ENCODE results near the gene RGS10. TPM values are rescaled to one million over a fixed set of nuclear protein-coding genes. Genes with fewer than 3 reads are reported as not detected.
"Not testable (repeated sequence)": the region's sequence is repeated elsewhere in the genome, so short reads cannot be mapped to it uniquely, and the experiment has no call there.

RGS10 gene
- total RNA-seq, 1 experiment from 2014 or later: 46.0 TPM

DNA sequence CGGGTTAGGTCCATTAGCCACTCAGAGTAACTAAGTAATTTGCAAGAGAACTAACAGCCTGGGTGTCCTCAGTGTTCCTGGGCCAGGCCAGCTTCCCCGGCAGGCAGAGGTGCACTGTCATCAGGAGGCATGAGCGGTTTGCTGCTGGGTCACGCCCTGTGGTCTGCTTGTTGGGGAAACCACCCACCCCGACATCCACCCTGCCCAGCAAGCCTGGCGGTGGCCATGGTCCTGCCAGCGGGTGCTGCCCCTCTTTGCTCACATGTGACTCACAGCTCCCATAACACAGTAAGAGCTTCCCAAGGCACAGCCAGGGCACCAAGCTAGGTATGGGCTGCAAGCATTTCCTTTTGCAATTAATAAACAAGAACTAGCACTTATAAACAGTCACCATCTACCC, 75.9 kb downstream of the RGS10 start:
- Histone ChIP-seq H3K27me3 (ENCODE audit: insufficient read depth, low read depth) (no peaks in the 10 kb centered on the region), H3K9me3 (ENCODE audit: insufficient read depth, low read depth) (no peaks in the 10 kb centered on the region; the same call in 1 of the 2 replicates), H3K36me3 (ENCODE audit: low read depth) (no peaks in the 10 kb centered on the region), H2AFZ (no peak overlapping the region), H3K79me2 (ENCODE audit: low read depth) (no peaks in the 10 kb centered on the region), H3K27ac (no peak overlapping the region), H3F3A (ENCODE audit: insufficient read depth, low read depth) (peaks cover 12% of the 10 kb centered on the region), H3K9me2 (ENCODE audit: insufficient read depth) (no peaks in the 10 kb centered on the region), H3K4me2 (peak overlapping the region; percentile 9), H4K20me1 (ENCODE audit: insufficient read depth) (no peaks in the 10 kb centered on the region), H3K4me3 (no peak overlapping the region), H3K4me1 (replicated peaks; ENCODE audit: insufficient read depth) (peaks cover 35% of the 10 kb centered on the region)
- no TSS peak for BruUV-seq (replicated peaks)
- POLR2A ChIA-PET (ENCODE audit: unreplicated experiment): no interaction called here
- DNase-seq: peak; percentile 65 to 75
- CTCF ChIA-PET: interaction anchor here (0.9 kb wide), 1 partner anchor 22 kb away, joined by 3 read pairs; no protein-coding TSS in a partner anchor
- TF ChIP-seq EZH2 (IDR thresholded peaks at IDR 0.05; ENCODE audit: low read depth): no peak
- TF ChIP-seq, protein P1, sequence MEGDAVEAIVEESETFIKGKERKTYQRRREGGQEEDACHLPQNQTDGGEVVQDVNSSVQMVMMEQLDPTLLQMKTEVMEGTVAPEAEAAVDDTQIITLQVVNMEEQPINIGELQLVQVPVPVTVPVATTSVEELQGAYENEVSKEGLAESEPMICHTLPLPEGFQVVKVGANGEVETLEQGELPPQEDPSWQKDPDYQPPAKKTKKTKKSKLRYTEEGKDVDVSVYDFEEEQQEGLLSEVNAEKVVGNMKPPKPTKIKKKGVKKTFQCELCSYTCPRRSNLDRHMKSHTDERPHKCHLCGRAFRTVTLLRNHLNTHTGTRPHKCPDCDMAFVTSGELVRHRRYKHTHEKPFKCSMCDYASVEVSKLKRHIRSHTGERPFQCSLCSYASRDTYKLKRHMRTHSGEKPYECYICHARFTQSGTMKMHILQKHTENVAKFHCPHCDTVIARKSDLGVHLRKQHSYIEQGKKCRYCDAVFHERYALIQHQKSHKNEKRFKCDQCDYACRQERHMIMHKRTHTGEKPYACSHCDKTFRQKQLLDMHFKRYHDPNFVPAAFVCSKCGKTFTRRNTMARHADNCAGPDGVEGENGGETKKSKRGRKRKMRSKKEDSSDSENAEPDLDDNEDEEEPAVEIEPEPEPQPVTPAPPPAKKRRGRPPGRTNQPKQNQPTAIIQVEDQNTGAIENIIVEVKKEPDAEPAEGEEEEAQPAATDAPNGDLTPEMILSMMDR (conservative IDR thresholded peaks at IDR 0.05): no peak
- intact Hi-C loops (cut with micrococcal nuclease; ENCODE audit: unreplicated experiment): no loop called here

DNA sequence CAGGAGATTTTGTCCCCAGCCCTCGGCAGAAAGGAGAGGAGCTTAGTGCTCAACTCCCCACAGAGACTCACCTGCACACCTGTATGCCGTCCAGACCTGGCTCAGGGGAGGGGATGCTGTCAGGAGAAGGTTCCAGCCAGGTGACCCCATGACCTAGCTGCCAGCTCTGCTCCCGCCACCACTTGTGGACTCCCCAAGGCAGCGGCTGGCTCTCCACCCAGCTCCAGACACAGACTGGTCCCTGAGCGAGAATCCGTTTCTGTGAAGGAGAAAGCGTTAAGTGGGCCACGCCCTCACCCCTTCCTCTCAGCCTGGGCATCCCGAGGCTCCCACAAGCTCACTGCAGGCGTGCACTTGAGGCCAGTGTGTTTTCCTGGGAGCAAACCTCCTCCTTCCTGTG, 76.4 kb downstream of the RGS10 start:
- Histone ChIP-seq H3K27me3 (ENCODE audit: insufficient read depth, low read depth) (no peaks in the 10 kb centered on the region), H3F3A (ENCODE audit: insufficient read depth, low read depth) (peaks cover 14% of the 10 kb centered on the region), H3K27ac (no peak overlapping the region), H3K9me3 (ENCODE audit: insufficient read depth, low read depth) (no peaks in the 10 kb centered on the region; the same call in 1 of the 2 replicates), H3K4me3 (no peak overlapping the region), H2AFZ (no peak overlapping the region), H3K4me1 (replicated peaks; ENCODE audit: insufficient read depth) (peaks cover 39% of the 10 kb centered on the region), H3K36me3 (ENCODE audit: low read depth) (no peaks in the 10 kb centered on the region), H3K79me2 (ENCODE audit: low read depth) (no peaks in the 10 kb centered on the region), H3K9me2 (ENCODE audit: insufficient read depth) (no peaks in the 10 kb centered on the region), H3K4me2 (peak overlapping the region; percentile 9; the same call in 1 of the 2 replicates), H4K20me1 (ENCODE audit: insufficient read depth) (no peaks in the 10 kb centered on the region)
- no TSS peak for BruUV-seq (replicated peaks)
- CTCF ChIA-PET: interaction anchor here (0.9 kb wide), 1 partner anchor 21 kb away, joined by 3 read pairs; no protein-coding TSS in a partner anchor
- intact Hi-C loops (cut with micrococcal nuclease; ENCODE audit: unreplicated experiment): no loop called here
- TF ChIP-seq, protein P1 (conservative IDR thresholded peaks at IDR 0.05): no peak
- TF ChIP-seq EZH2 (IDR thresholded peaks at IDR 0.05; ENCODE audit: low read depth): no peak
- POLR2A ChIA-PET (ENCODE audit: unreplicated experiment): interaction anchor here (0.5 kb wide), 1 partner anchor 437 kb away, joined by 5 read pairs; no protein-coding TSS in a partner anchor
- DNase-seq: no peak

- POLR2A ChIA-PET (ENCODE audit: unreplicated experiment): no interaction called here
Observed at GRCh38 chr10:119465085-119465484, 77.4 kb downstream of the RGS10 start.

GRCh38 chr10:119463195-119463594, 79.3 kb downstream of the RGS10 start:
- BruUV-seq (replicated peaks); DNase-seq; H3K27ac ChIP-seq; H2AFZ ChIP-seq; H4K20me1 ChIP-seq (ENCODE audit: insufficient read depth); H3K4me2 ChIP-seq; CTCF ChIA-PET; H3K4me3 ChIP-seq; H3K9me2 ChIP-seq (ENCODE audit: insufficient read depth); H3K79me2 ChIP-seq (ENCODE audit: low read depth); H3K27me3 ChIP-seq (ENCODE audit: insufficient read depth, low read depth); POLR2A ChIA-PET (ENCODE audit: unreplicated experiment); H3K36me3 ChIP-seq (ENCODE audit: low read depth); H3K9me3 ChIP-seq (ENCODE audit: insufficient read depth, low read depth): not testable (repeated sequence)
- H3K4me1 ChIP-seq (replicated peaks; ENCODE audit: insufficient read depth): peaks cover 48% of the 10 kb centered on the region
- peaks cover 14% of the 10 kb centered on the region for H3F3A ChIP-seq (ENCODE audit: insufficient read depth, low read depth)
- intact Hi-C loops (cut with micrococcal nuclease; ENCODE audit: unreplicated experiment): loop anchor here (5.0 kb wide), 1 partner anchor 59 kb away; no protein-coding TSS in a partner anchor

More at GRCh38 chr10:119465085-119465484, 77.4 kb downstream of the RGS10 start:
- no peaks in the 10 kb centered on the region for H3K27me3 ChIP-seq (ENCODE audit: insufficient read depth, low read depth)
- no peak overlapping the region for H3K4me3 ChIP-seq
- H3K9me2 ChIP-seq (ENCODE audit: insufficient read depth): no peaks in the 10 kb centered on the region
- no TSS peak for BruUV-seq (replicated peaks)
- H3K36me3 ChIP-seq (ENCODE audit: low read depth): no peaks in the 10 kb centered on the region
- H3K79me2 ChIP-seq (ENCODE audit: low read depth): no peaks in the 10 kb centered on the region
- H3K27ac ChIP-seq: no peak overlapping the region
- intact Hi-C loops (cut with micrococcal nuclease; ENCODE audit: unreplicated experiment): no loop called here
- no peaks in the 10 kb centered on the region; the same call in 1 of the 2 replicates for H3K9me3 ChIP-seq (ENCODE audit: insufficient read depth, low read depth)
- H3K4me2 ChIP-seq: no peak overlapping the region
- CTCF ChIA-PET: no interaction called here
- H3F3A ChIP-seq (ENCODE audit: insufficient read depth, low read depth): peaks cover 14% of the 10 kb centered on the region
- DNase-seq: no peak
- H4K20me1 ChIP-seq (ENCODE audit: insufficient read depth): no peaks in the 10 kb centered on the region
- TF ChIP-seq, protein P1 (conservative IDR thresholded peaks at IDR 0.05): no peak
- TF ChIP-seq EZH2 (IDR thresholded peaks at IDR 0.05; ENCODE audit: low read depth): no peak
- peaks cover 48% of the 10 kb centered on the region for H3K4me1 ChIP-seq (replicated peaks; ENCODE audit: insufficient read depth)
- no peak overlapping the region for H2AFZ ChIP-seq
